NK-92 treated with Interleukin-12 subunit alpha and Interleukin-12 subunit beta, amount 100 ng/mL, for 24 hours (cell line): Measurements from ENCODE around the gene OVCH2.
"Not testable (repeated sequence)": the region's sequence is repeated elsewhere in the genome, so short reads cannot be mapped to it uniquely, and the experiment has no call there.

Source experiments
- DNase-seq: peaks from one replicate; lab custom pipeline; 2025; lab: John Stamatoyannopoulos, UW

OVCH2 gene, protein sequence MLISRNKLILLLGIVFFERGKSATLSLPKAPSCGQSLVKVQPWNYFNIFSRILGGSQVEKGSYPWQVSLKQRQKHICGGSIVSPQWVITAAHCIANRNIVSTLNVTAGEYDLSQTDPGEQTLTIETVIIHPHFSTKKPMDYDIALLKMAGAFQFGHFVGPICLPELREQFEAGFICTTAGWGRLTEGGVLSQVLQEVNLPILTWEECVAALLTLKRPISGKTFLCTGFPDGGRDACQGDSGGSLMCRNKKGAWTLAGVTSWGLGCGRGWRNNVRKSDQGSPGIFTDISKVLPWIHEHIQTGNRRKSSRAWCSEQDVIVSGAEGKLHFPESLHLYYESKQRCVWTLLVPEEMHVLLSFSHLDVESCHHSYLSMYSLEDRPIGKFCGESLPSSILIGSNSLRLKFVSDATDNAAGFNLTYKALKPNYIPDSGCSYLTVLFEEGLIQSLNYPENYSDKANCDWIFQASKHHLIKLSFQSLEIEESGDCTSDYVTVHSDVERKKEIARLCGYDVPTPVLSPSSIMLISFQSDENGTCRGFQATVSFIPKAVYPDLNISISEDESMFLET

DNA sequence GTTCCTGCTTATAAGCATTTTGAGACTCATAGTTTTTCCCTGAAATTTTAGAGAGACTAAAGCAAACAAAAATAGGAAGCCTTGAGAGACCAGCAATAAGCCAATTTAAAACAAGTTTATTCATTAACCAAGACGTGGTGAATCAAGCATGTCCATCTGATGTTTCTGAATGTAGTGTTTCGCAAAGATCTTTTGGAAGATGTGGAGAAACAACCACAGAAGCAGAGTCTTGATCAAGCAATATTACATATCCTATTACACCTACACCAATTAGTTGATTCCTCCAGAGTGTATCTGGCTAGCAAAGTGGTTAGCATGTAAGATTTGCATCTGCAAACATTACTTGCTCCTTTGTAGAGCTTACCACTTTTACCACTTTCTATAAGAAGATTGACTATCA lies at the start of gene OVCH2:
TSS of gene OVCH2 (minus strand) at position 101 of the 400 bp plus-strand sequence. CDS start at position 18, 83 bp downstream.
- no peak for DNase-seq

DNA sequence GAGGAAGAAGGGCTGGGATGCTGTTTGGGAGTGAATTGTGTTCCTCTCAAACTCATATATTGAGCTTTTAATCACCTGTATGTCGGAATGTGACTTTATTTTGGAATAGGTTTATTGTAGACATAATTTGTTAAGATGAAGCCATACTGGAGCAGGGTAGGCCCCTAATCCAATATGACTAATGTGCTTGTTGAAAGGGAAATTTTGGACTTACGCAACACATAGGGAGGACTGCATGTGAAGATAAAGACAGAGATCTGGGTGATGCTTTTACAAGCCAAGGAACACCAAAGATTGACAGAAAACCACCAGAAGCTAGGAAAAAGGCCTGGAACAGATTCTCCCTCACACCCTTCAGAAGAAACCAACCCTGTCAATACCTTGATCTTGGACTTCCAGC lies 43.2 kb upstream of the OVCH2 start:
- no peak for DNase-seq

DNA sequence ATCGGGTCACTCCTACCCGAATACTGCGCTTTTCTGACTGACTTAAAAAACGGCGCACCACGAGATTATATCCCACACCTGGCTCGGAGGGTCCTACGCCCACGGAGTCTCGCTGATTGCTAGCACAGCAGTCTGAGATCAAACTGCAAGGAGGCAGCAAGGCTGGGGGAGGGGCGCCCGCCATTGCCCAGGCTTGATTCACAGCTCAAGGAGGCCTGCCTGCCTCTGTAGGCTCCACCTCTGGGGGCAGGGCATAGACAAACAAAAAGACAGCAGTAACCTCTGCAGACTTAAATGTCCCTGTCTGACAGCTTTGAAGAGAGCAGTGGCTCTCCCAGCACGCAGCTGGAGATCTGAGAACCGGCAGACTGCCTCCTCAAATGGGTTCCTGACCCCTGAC lies 28.5 kb upstream of the OVCH2 start:
- DNase-seq = not testable (repeated sequence)

DNA sequence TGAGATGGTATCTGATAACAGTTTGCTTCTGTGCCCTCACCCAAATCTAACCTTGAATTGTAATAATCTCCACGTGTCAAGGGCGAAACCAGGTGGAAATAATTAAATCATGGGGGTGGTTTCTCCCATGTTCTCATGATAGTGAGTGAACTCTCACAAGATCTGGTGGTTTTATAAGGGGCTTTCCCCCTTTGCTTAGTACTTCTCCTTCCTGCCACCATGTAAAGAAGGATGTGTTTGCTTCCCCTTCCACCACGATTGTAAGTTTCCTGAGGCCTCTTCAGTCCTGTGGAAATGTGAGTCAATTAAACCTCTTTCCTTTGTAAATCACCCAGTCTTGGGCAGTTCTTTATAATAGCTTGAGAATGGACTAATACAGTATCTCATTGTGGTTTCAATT lies 8.5 kb upstream of the OVCH2 start:
- no peak for DNase-seq

DNA sequence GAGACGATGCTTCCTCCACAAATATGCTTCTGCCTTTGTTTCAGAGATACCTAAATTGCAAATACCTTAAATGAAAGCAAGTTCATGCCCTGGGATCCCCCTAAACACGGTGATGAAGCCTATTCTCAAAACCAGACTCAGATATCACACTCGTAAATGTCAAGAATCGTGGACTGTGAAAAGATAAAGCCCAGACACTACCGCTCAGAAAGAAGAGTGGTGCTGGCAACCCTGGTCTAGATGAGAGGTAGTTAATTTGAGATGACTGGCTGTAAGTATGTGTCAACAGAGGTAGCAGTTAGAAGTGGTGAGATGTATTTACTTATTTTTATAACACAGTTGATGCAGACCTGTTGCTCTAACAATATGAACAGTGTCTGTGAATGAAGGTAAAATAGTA lies 2.5 kb downstream of the OVCH2 start:
- no peak for DNase-seq

DNA sequence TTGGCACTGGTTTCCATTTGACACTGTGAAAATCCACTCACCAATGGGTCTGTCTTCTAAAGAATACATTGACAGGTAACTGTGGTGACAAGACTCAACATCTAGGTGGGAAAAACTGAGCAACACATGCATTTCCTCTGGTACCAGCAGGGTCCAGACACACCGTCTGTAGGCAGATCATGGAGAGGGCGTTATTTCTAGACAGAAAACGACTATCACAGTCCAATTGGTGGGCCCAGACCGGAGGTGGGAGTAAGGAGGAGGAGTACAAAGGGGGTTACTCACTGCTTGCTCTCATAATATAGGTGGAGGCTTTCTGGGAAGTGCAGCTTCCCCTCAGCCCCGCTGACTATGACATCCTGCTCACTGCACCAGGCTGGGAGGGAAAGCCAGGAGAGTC lies 9.9 kb downstream of the OVCH2 start:
- DNase-seq = no peak

DNA sequence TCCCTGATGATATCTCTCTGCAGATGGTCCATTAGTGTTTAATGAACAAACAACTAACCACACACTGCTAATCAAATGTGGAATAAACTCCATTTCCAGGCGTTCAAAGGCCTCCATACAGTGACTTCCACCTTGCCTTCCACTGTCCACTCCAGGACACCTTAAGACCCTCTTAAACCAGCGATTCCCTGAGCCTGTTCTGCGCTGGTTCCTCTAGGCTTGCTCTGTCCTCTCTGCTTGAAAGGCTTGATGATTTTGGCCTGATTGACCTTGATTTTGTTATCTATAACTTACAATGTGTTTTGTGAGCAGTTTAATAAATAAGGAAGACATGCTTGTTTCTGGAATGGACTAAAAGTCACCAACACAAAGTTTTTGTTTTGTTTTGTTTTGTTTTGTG lies 12.0 kb downstream of the OVCH2 start:
- no peak for DNase-seq

DNA sequence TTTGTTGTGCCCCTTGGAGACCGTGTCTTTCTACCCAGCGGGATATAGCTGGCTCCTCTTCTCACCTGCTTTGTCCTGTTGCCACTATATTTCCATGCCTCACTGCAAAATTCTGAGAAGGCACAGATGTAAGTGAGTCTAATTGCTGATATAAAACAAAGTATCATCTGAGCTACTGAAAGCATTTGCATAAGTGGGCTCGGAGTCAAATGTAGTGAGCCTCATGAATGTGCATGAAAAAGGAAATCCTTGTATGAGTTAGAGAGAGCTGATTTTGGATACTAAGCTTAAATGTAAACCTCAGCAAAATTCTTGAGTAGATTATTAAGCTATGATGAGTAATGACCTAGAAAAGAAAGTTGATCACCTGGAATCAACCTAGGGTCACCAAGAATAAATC lies 13.9 kb downstream of the OVCH2 start:
- no peak for DNase-seq

DNA sequence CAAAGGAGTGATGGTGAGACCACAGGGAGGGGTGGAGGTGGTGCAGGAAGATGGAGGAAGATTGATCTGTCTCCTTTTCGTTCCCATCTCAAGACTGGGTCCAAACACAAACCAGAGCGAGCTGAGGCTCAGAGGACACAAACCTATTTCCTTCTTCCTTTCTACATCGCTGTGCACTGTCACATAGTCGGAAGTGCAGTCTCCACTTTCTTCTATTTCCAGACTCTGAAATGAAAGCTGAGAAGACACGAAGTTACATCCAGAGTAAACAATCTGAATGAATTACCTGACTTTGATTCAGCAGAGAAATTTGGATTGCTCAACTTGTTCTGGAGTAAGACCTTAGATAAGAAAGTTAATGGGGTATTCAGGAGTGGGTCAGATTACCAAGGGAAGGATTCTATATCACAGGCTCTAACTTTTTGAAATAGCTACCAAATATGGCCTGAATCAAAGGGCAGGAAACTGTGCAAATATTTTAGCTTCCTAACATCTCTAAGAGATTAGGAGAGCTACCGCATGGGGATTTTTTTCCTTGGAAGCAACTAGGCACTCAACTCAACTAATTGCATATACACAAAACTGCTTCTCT lies 14.4 kb downstream of the OVCH2 start:
- no peak for DNase-seq

DNA sequence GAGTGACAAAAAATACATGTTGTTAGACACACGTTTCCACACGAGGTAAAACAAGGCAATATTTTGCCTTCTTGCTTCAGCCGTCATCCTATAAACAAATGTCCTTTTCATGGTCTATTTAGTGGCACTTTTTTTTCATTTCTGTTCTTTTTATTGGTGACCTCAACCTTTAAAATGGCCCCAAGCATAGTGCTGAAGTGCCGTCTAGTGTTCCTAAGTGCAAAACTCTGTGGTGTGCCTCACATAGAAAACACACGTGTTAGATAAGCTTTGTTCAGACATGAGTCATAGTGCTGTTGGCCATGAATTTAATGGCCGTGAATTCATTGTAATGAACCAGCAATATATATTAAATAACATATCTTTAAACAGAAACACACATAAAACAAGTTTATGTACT lies 15.6 kb downstream of the OVCH2 start:
- DNase-seq = no peak

DNA sequence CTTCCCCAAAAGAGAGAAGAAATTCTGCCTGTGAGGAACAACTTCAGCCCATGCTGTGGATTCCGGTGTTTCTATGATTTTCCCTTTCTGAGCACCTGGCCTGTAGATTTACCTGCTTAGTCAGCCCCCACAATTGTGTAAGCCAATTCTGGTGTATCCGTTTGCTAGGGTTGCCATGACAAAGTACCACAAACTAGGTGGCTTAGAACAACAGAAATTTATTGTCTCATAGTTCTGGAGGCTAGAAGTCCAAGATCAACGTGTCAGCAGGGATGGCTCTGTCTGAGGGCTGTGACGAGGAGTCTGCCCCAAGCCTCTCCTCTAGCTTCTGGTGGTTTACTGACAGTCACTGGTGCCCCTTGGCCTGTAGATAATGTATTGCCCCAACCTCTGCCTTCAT lies 17.0 kb downstream of the OVCH2 start:
- no peak for DNase-seq

DNA sequence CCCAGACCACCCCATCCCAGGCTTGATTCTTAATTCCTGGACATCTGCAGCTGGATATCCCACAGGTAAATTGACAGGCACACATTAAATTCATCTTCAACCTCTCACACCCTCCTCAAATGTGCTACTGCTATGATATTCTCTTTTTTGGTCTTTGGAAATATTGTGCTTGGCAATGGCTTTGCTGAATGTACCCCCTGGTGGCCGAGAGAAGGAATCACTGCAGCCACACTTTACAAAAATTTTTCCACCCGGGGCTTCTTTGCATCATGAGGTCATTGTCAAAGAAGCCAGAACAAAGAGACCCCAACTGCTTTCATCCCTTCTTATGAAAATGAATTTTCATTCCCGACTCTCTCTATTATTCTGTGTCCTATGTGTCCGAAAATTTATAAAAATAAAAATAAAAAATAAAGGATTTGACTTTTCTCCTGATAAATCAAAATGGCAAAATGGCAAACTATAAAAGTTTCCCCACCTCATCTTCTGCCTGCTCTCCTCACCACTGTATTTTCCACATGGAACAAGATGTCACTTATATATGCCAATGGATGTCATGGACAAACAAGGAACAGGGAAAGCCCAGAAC lies 17.9 kb downstream of the OVCH2 start:
- no peak for DNase-seq

DNA sequence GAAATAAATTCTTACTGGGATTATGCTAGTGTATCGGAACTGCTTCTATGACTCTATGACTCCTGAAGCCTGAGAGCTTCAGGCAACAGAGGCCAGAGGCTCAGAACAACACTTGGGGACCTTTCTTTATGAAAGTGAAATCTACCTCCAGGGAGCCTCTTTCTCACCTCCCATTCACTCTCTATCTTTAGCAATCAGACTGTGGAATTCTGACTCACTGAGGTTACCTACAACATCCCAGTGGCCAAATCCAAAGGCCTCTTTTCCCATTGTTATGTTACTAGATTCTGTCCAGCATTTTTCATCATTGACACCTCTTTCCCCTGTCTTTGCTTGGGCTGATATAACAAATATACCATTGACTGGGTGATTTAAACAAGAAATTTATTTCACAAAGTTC lies 18.9 kb downstream of the OVCH2 start:
- no peak for DNase-seq

DNA sequence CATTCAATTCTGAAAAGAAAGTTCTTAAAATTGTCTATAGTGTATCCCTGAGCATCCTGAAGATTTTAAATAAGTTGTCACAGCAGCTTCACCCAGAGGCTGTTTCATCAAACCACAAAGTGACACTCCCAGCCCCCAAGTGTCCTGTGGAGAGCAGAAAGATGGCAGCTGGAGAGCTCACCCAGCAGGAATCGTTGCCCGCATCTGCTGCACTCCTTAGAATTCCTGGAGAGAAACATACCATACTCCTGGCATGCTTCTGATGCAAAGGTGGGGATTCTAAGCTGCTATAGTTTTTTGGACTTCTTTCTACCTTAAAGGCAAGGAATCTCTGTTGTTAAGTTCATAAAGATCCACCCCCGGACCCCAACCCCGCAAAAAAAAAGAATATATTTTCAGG lies 19.5 kb downstream of the OVCH2 start:
- no peak for DNase-seq

DNA sequence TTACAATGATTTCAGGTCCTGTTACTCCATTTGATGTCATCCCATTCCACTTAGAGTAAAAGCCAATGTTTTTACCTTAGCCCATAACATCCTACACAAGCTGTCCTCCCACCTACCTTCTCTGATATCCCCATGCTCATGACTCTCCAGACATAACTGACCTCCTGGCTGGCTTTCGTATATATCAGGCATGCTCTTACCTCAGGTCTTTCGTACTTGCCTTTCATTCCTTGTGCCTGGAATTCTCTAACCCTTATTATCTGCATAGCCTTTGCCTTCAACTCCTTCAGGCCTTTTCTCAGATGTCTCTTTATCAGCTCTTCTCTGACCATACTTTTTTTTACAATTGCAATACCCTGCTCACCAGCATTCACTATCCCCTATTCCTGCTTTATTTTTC lies 22.7 kb downstream of the OVCH2 start:
- no peak for DNase-seq

DNA sequence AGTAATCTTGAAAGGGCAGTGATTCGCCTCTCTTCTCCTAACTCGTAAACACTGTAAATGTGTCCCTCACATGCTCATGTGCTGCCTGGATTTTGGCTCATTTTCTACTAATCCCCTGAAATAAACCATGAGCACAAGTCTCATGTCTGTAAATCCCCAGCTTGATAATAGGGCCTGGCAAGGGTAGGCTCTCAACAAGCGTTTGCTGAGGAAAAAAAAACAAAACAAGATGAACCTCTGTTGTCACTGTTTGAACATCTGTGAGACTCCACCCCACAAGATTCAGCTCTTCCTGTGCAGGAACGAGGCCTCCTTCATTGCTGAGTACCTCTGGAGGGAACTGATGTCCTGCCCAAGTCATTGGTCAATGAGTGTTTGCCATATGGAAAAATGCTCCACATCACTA lies 28.5 kb downstream of the OVCH2 start:
- no peak for DNase-seq

DNA sequence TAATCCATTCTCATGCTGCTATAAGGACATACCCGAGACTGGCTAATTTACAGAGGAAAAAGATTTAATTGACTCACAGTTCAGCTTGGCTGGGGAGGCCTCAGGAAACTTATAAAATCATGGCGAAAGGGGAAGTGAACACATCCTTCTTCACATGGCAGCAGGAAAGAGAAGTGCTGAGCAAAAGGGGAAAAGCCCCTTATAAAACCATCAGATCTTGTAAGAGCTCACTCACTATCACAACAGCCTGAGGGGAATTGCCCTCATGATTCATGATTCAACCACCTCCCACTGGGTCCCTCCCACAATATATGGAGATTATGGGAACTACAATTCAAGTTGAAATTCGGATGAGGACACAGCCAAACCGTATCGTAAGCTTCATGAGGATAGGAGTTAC lies 29.2 kb downstream of the OVCH2 start:
- DNase-seq = no peak

DNA sequence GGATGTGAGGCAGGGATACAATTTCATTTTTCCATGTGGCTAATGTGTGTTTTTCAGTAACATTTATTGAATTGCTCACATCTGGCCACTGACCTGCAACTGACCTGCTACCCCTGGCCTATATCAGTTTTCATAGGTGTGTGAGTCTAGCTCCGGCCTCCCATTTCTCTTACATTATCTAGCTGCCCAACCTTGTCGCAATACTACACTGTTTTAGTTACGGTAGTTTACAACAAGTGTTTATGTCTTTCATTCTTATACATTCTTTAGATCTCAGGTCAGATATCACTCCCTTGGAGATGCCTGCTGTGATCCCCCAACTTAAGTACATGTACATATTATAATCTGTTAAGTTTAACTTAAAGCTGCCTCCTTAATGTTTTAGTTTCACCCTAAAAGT lies 30.6 kb downstream of the OVCH2 start:
- no peak for DNase-seq

DNA sequence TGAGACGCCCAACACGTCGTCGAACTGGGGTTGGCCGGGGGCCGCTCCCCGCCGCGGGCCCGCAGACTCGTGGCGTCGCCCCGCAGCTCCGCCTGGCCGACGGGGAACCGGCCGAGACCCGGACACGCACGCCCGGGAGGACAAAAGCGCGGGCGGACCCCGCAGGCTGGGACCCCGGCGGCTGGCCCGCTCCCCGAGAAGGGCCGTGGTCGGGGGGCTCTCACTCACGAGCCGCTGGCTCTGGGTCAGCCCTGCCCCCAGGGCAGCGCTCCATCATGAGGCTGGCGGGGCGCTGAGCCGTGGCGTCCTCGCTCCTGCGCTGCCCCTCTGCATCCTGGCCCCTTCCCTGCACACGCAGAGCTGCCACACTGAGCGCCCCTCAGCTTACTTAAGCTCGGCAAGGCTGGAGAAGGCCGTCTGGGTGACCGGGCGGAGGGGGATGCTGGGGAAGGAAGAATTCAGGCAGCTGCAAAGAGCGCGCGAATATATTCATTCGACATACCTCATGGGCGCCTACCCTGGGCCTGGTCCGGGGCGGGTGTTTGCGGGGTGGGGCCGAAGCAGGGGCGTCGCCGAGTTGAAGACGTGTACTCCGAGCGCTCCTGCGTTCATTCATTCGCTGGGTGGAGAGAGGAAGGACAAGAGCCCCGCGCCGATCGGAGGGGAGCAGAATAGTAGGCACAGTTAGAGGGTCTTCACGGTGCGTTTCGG lies 32.4 kb downstream of the OVCH2 start:
- DNase-seq = no peak

DNA sequence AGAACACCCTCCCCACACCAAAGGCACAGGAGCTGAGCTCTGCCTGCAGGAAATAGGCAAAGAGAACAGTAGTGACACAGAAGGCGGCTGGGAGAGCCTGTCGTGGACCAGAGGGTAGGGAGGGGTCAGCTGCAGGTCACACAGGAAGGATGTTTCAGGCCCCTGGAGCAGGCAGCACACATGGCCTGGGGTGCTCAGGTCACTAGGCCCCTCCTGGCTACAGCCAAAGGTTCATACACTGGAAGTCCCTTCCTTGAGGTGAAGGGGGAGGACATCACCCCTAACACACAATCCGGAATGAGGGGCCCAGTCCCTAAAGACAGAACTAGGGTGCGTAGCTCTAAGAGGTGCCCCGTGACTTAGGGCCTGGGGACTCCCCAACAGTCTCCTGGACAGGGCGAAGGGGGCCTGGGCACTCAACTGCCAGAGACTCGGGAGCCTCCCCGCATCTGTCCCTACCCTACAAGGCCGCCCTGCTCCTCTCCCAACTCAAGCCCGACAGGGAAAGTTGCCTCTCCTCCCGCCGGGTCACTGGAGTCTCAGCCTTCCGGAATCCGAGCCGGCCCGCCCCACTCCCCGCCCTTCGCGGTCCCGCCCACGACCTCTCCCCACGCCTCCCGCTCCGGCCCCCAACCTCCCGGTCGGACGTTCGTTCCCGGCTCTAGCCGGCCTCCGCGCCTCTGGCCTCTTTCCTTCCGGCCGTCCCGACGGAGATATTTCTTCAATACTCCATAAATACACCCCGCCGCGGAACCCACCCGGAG lies 33.1 kb downstream of the OVCH2 start, which contains the start of gene CYB5R2:
TSS of gene CYB5R2 (minus strand) at position 541 of the 764 bp plus-strand sequence. CDS start 675 bp downstream, outside the sequence.
- DNase-seq = no peak

DNA sequence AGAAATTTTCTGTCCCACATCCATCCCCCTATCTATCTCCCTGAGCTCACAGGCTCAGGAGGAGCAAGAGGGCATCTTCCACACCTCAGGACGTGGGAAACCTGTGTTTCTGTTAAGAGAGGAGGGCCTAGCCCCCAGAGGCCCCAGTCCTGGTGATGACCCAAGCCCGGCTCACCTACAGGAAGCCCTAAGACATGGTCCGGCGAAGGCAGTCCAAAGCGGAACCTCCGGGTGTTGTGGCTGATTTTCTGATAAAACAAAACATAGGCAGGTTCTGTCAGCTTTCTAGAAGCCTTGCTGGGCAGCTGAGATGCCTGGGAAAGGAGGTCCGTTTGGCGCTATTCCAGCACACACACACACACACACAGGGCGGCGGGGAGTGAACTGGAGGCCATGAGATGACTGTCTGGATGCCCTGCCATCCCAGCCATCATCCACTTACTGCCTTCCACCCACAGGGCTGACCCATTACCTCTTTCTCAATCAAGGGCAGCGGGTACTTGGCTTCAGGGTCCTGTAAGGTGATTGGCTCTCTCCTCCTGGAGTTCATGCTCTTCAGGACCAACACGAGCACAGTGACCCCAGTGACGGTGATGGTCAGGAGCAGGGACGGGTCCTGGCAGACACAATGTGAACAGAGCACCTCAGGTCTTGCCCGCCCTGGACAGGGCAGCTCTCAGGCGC lies 33.9 kb downstream of the OVCH2 start:
- no peak for DNase-seq
